GM19351 (cell line): ENCODE data around the gene RNF144A.
A peak's percentile ranks its signal among the peaks of the same experiment; 100 is the strongest.

Experiments used
- ATAC-seq: cut with Tn5 transposase; IDR thresholded peaks from one replicate; pipeline ENCODE4 v1.9.1; 2021; ENCODE audit warnings: mild to moderate bottlenecking, moderate library complexity; ENCODE audit not compliant: unreplicated experiment

Gene RNF144A

DNA sequence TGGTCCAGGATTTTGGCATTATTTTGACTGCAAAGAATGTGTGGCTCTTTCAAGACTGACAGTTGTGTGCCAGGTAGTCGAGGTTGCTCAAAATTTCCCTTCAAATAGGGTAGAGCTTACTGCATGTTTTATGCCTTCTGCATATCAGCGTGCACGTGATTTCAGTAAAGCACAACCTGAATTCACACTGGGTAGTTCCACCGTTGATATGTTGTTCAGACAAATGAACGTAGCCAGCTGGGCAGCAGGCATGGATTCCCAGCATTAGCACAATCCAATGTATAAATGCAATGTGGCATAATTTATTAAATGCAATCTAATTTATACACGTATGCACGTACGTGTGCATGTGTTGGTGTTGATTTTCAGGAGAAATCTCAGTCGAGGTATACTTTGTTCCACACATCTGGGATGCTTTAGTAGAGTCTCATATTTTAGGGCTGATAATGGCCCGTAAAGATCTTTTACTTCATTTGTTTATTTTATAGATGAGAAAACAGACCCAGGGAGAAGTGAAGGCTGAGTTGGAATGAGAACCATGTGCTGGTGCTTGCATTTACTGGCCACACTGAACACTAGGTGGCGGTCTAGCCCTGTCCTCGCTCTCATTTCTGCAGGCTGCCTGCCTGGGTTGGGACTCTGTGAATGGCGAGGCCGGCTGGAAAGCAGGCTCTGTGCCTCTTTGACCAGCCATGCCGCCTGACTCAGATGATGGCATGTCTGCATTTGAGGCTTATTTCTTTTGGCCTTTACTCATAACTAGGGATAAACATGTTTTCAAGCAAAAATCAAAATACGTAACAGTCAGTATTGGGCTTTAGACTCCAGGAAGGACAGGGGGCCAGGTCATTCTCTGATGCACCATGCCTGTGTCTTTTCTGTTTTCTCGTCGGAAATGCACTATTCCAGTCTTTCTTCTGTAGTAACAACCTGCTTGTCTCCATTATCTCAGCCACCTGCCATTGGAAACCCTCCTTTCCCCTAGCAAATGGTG is 120.4 kb downstream of the RNF144A start:
- ATAC-seq, result peak; percentile 99

DNA sequence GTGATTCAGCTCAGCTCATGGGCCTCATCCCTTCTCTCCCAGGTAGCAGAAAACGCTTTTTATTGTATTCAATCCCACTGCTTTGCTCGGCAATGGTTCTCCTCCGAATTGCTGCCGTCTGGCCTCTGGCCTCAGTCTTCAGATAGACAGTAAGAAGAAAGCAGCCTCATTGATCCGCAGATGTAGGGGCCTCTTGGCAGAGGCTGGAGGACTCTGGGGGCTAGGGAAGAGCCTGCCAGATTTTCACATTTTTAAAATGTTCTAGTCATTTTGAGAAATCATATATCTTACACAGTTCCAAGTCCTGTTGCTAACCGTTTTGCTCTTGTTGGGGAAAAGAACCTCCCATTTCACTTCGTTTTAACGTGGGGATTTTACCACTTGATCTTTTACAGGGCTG is 123.3 kb downstream of the RNF144A start:
- no peak for ATAC-seq

DNA sequence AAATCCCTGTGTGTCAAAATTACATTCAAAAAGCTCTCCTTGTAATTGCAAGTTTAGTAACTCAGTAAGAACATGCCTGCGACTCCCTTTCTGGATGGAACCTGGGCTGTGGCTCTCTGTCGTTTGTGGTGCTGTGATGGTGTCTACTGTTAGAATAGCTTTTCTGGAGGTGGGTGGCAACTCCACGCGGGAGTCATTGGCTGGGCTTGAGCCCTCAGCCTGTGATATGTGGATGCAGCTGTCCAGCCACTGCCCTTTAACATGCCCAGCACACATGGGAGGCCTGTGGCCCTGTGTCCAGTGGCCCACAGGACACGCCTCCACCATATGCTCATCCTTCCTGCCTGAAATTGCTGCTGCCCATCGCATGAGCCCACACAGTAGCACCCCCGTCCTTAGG is 124.2 kb downstream of the RNF144A start:
- ATAC-seq, result no peak

DNA sequence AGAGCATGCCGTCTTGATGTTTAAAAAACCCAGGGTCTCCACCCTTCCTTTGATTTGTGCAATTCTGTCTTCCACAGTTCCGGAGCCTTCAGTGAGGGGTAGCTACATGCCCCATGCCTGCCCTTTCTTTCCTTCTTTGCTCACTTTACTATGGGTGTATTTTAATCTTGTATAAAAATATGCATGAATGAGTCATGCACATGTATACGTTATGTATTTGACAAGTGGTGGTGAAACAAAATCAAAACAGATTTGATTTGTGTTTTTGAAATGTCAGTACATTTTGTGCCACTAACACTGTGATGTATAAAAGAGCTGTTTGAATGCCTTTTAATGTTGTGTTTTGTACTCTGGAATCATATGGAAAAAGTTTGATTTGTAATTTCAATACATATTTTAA is 126.5 kb downstream of the RNF144A start:
- no peak for ATAC-seq

DNA sequence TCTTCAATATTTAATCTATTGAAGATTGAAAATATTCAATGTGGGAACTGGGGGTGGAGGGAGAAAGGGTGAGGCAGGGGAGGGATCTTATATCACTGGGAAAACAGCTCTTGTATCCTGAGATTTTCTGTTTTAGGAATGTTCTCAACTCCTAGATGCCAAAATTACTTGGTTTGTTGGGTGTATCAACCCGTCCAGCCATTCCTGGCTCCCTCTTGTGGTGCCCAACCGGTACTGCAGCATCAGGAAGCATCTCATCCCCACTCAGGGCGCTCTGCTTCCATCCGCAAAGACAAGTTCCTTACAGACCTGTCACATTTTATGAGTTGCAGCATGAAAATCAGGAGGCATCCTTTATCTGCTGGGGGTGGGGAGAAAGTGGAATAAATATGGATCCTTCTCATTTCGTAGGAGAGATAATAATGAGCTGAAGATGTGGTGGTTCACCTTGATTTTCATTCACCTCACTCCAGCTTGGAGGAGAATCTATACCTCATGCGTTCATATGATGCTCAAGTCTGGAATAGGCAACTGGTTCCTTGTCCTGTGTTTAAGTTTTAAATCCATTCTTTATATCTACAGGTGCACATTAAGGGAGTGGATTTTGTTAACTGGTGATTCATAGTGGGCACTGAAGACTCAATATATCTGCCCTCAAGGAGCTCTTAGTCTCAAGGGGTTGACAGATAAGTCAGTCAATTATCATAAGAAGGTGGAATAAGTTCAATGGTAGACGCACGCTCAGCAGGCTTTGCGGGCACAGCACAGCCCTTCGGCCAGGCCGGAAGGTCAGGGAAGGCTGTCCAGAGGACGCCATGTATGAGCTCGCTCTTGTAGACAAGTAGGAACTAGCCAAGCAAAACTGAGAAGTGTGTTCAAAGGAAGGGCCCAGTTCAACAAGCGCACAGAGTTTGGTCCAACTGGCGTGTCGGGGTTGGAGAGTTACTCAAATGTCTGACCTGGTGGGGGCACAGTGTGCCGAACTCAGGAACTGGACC is 127.3 kb downstream of the RNF144A start:
- ATAC-seq, result peak; percentile 91

DNA sequence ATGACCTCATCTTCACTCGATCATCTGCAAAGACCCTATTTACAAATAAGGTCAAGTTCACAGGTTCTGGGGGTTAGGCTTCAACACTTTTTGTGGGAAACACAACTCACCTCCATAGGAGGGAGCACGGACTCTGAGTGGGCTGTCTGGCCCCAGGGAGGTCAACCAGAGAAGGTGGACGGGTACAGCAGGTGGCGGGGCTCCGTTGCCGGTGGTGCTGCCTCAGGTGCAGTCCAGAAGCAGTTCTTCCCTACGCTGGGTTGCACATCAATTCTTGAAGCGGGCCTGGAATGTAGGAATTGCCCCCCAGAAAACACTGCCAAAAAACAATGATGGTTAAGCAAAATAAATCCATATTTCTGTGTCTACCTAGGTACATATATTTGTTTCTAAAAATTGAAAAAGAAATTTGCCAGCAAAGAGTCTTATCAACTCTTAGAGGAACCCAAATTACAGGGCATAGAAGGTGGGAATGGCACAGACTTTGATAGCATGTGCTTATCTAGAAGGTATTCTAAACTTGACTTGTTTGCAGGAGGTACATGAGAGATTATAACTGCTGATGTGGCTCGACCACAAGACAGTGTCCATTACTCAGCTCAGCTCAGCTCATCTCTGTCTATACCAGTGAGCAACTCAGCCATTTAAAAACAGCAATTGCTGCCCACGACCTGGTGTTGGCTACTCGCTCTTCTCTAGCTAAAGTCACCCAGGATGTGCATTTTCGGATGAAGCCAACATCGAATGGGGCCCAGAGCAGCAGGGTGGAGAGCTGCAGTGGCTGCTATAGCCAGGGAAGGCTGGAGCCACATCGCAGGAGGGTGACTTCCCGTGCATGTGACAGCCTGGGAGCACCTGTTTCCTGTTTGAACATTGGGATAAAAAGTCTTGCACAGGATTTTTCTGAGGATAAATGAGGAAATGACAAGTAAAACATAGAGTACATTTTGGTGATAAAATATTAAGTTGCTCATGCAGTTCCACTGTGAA is 128.7 kb downstream of the RNF144A start:
- ATAC-seq, result no peak

DNA sequence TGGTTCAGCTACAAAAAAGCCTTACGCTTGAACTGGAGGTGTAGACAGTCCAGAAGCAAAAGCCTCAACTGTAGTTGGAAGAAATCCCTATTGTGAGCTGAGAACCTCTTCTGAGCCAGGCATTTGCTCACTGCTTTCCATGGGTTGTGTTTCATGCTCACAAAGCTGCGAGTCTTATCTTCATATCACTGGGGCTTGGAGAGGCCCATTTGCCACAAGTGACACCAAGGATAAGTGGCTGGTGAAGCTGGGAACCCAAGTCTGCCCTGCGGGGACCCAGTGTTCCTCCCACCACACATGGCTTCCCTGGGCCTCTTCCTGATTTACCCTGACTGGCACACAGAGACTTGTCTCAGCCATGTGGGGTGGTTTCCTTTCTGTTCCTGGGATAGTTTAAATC is 130.4 kb downstream of the RNF144A start:
- ATAC-seq, result no peak

DNA sequence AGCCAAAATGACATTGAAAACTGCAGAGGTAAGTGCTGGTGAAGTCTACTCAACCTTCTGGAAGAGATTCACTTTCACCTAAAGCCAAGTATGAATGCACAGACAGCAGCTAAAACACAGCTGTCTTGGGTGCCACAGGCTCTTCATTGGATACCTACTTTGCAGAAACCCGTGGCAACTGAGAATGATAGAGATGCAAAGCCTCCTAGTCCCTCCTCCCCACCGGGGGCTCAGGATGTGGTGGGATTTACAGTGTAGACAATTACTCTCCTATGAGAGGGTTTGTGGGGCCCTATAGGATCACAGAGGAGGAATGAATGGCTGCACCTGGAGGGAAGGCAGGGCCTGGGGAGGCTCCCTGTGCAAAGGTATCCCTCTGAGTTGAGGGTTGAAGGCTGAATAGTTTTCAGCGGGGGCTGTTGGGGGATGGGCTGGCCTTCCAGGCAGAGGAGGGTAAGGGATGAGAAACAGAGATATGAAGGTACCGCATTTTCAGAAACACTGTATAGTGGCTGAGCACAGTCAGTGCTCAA is 131.6 kb downstream of the RNF144A start:
- ATAC-seq, result no peak

DNA sequence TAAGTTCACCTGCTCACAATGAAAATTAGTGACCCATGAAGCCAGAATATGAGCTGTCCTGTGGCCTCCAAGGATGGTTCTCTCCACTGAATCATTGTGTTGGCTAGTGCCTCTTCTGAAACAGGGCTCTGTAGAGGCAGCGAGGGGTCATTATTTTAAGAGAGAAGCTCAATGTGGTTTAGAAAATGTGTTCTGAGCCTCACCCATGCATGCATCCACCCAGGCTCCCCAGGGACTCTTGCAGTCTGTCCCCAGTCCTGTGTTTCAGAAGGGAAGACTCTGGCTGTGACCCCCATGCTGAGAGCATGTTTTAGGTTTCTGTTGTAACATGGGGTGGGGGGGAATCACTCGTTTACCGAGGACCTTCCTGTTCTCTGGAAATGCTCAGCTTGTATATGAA is 135.2 kb downstream of the RNF144A start:
- ATAC-seq, result peak; percentile 73

DNA sequence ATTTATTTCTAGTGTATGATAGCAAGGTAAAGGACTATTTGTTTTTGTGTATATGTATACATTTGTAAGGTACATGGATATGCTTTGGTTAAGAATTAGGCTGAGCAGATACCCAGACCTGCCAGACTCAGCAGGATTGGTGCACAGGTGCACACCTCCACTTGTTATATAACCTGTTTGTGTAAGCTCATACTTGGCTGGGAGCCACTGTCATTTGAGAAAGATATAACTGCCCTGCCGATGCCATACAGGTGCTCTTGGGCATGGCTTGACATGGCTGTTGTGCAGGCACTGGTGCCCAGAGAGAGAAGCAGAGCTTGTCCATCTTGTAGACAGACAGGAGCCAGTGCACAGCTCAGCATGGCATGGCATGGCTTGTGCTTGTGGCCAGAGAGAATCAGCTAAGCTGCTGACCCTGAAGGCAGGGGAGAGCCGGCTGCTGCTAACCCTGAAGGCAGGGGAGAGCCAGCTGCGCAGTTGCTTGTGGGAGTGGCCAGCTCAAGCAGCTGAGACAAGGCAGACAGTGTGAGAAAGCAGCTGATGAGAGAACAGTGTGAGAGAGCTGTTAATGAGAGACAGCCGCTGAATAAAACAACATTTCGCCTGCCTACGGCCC is 136.5 kb downstream of the RNF144A start:
- ATAC-seq, result no peak

DNA sequence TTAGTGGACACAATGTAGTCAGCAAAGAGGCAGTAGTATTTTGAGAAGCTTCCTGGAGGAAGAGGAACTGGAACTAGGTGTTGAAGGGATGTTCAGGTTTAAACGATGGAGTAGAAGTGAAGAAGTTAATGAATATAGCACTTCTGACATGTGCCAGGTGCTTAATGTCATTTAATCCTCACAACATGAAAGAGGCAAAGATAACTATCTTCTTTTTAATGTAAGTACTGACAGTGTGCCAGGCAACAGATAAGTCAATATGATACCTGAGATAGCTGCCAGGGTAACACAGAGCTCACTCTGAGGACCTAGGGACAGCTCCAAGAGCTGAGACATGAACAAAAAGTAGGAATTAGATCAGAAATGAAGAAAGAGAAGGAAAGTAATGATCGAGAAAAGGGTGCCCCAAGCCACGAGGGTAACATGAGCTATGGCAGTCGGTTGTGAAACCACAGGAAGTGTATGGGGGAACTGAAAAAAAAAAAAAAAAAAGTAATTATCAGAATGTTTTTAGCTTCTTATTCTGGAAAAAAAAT is 140.7 kb downstream of the RNF144A start:
- ATAC-seq, result peak; percentile 76

DNA sequence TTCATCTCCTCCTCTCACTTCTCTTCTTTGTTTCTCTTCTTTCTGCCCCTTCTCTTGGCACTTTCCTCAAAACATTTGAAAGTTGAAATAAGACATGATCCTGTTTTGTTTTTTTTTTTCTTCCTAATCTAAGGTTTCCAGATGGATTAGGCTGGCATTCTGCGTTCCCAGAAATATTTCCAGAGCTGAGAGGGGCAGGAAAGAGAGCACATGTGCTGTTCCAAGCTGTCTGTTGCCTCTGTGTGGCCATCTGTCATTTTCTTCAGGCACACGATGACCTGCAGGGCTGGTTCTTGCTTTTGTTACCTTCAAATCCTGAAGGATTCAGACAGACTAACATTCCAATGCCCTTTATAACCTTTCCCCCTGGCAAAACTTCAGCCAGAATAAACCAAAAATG is 142.9 kb downstream of the RNF144A start:
- no peak for ATAC-seq

DNA sequence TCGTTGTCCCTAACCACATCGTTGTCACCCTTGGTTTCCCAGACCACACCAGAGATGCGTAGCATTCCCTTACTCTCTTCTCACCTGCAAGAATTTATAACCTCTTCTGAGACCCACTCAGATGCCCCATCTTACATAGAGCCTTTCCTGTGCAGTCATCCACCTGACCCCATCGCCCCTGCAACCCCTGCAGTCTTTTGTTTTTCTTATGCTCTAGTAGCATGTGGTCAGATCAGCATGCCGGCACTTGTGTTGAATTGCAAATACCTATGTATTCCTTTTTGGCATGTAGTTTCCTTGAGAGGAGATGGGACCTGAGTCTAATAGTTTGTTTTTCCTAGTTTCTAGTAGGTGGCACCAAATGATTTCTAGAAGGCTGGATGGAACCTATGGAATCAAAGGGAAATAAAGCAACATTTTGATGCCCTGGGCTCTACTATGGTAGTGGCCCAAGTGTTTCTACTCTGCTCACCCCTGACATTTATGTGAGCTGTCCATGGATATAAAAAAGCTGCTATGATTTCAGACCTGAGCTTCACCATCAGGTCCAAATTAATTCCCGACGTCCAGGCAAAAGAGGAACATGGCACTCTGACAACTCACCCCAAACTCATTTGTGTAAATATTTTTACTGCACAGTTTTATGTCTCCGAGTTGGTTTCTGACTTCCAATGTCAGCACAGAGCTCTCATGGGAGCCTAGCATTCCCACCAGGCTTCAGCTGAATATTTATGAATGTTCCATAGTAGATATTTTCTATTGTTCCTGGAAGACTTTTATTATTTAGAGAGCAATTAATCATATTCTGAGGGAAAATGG is 143.6 kb downstream of the RNF144A start:
- no peak for ATAC-seq

DNA sequence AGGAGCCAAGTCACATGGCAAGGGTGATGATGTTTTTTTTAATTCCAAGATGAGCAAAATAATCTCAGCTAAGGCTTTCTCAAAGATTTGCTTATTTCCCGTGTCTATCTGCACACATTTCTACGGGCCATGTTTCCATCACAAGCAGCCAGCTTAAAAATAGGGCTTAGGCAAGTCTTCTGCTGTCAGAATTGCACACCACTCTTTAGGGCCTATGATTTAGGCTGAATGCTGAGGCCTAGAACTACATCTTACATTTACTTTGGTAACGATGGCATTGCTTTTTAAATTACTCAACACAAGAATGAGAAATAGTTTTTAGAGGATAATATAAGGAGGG is 144.2 kb downstream of the RNF144A start:
- no peak for ATAC-seq

DNA sequence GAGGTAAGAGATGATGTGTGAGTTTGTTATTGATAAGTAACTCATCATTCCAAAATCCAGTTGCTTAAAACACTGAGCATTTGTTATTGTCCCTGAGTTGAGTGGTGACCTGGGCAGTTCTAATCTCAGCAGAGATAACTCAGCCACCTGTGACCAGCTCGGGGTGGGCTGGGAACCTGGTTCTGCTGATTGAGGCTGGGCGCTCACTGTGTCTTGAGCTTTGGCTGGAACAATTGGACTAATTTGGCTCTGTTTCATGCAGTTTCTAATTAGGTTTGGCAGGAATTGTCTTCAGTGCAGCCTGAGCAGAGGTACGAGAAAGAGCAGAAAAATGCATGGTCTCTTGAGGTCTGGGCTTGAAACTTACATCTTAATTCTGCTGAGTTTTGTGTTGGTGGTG is 144.7 kb downstream of the RNF144A start:
- no peak for ATAC-seq

DNA sequence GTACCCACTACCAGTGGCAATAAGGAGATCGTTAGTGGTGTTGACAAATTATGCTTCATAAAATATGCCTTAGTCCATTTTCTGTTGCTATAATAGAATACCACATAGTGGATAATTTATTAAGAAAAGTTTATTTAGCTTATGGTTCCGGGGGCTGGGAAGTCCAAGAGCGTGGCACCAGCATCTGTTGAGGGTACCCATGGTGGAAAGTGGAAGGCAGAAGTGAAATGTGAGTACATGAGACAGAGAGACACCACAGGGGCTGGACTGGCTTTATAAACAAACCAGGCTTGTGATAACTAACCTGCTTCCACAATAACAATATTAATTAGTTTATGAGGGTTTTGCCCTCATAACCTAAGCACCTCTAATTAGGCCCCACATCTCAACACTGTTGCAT is 146.6 kb downstream of the RNF144A start:
- no peak for ATAC-seq

DNA sequence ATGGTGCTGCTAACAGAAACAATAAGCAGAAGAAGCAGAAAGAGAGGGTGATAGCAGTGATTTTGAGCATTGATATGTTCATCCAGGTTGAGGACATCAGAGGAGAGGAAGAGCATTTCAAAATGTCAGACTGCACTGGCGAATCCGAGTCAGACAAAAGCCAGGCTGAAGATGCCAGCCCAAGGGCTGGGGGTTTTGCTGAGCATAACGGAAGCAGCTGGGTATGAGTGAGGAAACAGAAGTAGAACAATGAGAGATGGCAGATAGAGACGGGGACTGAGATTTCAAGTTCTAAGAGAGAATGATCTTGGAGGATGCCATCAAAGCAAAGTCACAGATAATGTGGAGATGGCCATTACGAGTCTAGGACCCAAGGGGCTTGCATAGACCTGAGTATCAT is 151.2 kb downstream of the RNF144A start:
- no peak for ATAC-seq

DNA sequence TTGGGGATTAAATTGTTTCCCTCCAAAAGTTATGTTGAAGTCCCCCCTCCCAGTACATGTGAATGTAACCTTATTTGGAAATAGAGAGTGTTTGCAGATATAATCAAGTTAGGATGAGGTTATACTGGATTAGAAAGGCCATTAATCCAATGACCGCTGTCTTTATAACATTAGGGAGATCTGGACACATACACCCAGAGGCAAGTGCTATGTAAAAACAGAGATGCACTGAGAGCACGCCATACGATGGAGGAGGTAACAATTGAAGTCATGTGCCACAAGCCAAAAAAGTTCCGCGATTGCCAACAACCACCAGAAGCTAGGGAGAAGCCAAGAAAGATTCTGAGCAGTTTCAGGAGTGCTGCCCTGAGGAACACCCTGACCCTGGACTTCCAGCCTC is 153.3 kb downstream of the RNF144A start:
- no peak for ATAC-seq

DNA sequence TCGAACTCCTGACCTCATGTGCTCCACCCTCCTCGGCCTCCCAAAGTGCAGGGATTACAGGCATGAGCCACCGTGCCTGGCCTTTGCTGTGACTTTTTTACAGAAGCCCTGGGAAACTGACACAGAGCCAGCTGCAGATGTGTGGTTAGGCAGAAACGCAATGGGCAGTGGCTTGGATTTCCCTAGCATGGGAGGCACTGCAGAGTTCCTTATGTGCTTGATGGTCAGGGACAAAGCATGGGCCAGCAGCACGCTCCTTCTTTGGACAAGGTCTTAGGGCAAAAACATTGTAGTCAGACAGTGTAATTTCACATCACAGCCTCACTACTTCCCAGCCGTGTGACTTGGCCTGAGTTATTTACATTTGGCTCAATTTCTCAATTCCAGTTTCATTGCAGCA is 153.9 kb downstream of the RNF144A start:
- ATAC-seq, result no peak
